MM.1S (cell line): ENCODE data around the gene SNCAIP.

Experiments used
- DNase-seq: peaks from one replicate; pipeline ENCODE4 v3.0.0-alpha.2; 2015
- H2AFZ ChIP-seq: fragments of 300-600 bp; sonication (generic); 2 replicates; pipeline ENCODE4 v1.6.0; 2016; ENCODE audit warnings: antibody characterized with exemption, low read length
- H3F3A ChIP-seq: fragments of 300-600 bp; sonication (generic); 2 replicates; pipeline ENCODE4 v1.6.1; 2016; ENCODE audit warnings: mild to moderate bottlenecking, antibody characterized with exemption, low read length, moderate library complexity, mixed read lengths; ENCODE audit not compliant: insufficient read depth
- H3K27ac ChIP-seq: fragments of 300-600 bp; sonication (generic); 2 replicates; pipeline ENCODE4 v1.5.1; 2016; ENCODE audit warnings: mild to moderate bottlenecking, low read length
- H3K27me3 ChIP-seq: fragments of 300-600 bp; sonication (generic); replicated peaks from 2 replicates; pipeline ENCODE4 v1.6.0; 2016; ENCODE audit warnings: low read length; ENCODE audit not compliant: insufficient read depth
- H3K36me3 ChIP-seq: fragments of 300-600 bp; sonication (generic); replicated peaks from 2 replicates; pipeline ENCODE4 v1.6.1; 2016; ENCODE audit warnings: mild to moderate bottlenecking, low read length, mixed read lengths; ENCODE audit not compliant: insufficient read depth
- H3K4me1 ChIP-seq: fragments of 300-600 bp; sonication (generic); 2 replicates; pipeline ENCODE4 v1.6.1; 2016; ENCODE audit warnings: low read length, mixed read lengths
- H3K4me2 ChIP-seq: fragments of 300-600 bp; sonication (generic); 2 replicates; pipeline ENCODE4 v1.6.0; 2016; ENCODE audit warnings: low read depth, low read length
- H3K4me3 ChIP-seq: fragments of 300-600 bp; sonication (generic); 2 replicates; pipeline ENCODE4 v1.5.1; 2016; ENCODE audit warnings: low read length, mixed read lengths
- H3K79me2 ChIP-seq: fragments of 300-600 bp; sonication (generic); 2 replicates; pipeline ENCODE4 v1.6.1; 2016; ENCODE audit warnings: mixed run types, low read length, mixed read lengths
- H3K9ac ChIP-seq: fragments of 300-600 bp; sonication (generic); 2 replicates; pipeline ENCODE4 v1.6.1; 2016; ENCODE audit warnings: low read length, mixed read lengths
- H3K9me2 ChIP-seq: fragments of 300-600 bp; sonication (generic); replicated peaks from 2 replicates; pipeline ENCODE4 v1.6.1; 2016; ENCODE audit warnings: mild to moderate bottlenecking, low read length, mixed read lengths; ENCODE audit not compliant: insufficient read depth
- H3K9me3 ChIP-seq: fragments of 300-600 bp; sonication (generic); replicated peaks from 2 replicates; pipeline ENCODE4 v1.6.1; 2016; ENCODE audit warnings: mild to moderate bottlenecking, low read length, mixed read lengths; ENCODE audit not compliant: insufficient read depth
- H4K20me1 ChIP-seq: fragments of 300-600 bp; sonication (generic); 2 replicates; pipeline ENCODE4 v1.6.1; 2016; ENCODE audit warnings: mild to moderate bottlenecking, low read length, moderate library complexity, mixed read lengths; ENCODE audit not compliant: insufficient read depth
- EZH2 ChIP-seq: fragments of 300-600 bp; sonication (generic); optimal IDR thresholded peaks from 2 replicates; pipeline ENCODE3; 2017; ENCODE audit warnings: low read depth, mild to moderate bottlenecking, antibody characterized with exemption, low read length, mixed read lengths
- EZH2phosphoT487 ChIP-seq: fragments of 300-600 bp; sonication (generic); IDR thresholded peaks from 2 replicates; pipeline ENCODE4 v1.6.1; 2018; ENCODE audit warnings: antibody characterized with exemption, low read length
- TF ChIP-seq, protein P1 (sequence below): fragments of 300-600 bp; sonication (generic); IDR thresholded peaks from 2 replicates; pipeline ENCODE4 v1.5.1; 2016; ENCODE audit warnings: antibody characterized with exemption, low read length, mixed read lengths

SNCAIP gene

DNA sequence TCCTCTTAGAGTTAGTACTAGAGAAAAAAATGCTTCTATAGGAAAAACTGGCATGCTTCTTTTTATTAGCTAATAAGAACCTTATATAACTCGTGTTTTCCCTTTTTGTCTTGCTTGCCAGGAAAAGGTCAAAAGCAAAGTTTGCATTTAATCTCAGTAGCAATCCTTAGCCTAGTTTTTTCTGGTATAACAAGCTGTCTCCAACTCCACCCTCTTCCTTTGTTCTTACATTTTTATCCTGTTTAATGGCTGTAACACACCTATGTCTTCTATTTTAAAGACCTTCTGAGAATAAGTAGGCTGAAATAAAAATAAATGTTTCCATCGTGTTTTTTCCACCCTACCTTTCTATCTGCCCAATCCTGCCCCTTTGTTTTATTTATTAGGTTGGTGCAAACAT lies 158.3 kb downstream of the SNCAIP start:
- Histone ChIP-seq H3K36me3 (no peaks in the 10 kb centered on the region), H3K27me3 (no peaks in the 10 kb centered on the region), H3K4me2 (no peak overlapping the region), H3K4me3 (no peak overlapping the region), H3K27ac (no peak overlapping the region), H3K79me2 (no peaks in the 10 kb centered on the region), H3F3A (peaks cover 15% of the 10 kb centered on the region), H2AFZ (no peak overlapping the region), H3K9ac (no peak overlapping the region), H4K20me1 (no peaks in the 10 kb centered on the region), H3K4me1 (peaks cover 24% of the 10 kb centered on the region), H3K9me3 (no peaks in the 10 kb centered on the region), H3K9me2 (no peaks in the 10 kb centered on the region)
- TF ChIP-seq EZH2phosphoT487: no peak
- TF ChIP-seq, protein P1, sequence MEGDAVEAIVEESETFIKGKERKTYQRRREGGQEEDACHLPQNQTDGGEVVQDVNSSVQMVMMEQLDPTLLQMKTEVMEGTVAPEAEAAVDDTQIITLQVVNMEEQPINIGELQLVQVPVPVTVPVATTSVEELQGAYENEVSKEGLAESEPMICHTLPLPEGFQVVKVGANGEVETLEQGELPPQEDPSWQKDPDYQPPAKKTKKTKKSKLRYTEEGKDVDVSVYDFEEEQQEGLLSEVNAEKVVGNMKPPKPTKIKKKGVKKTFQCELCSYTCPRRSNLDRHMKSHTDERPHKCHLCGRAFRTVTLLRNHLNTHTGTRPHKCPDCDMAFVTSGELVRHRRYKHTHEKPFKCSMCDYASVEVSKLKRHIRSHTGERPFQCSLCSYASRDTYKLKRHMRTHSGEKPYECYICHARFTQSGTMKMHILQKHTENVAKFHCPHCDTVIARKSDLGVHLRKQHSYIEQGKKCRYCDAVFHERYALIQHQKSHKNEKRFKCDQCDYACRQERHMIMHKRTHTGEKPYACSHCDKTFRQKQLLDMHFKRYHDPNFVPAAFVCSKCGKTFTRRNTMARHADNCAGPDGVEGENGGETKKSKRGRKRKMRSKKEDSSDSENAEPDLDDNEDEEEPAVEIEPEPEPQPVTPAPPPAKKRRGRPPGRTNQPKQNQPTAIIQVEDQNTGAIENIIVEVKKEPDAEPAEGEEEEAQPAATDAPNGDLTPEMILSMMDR: no peak
- no peak for TF ChIP-seq EZH2
- no peak for DNase-seq

- Histone ChIP-seq H3K79me2 (no peaks in the 10 kb centered on the region), H3K27me3 (no peaks in the 10 kb centered on the region), H3K4me1 (peaks cover 24% of the 10 kb centered on the region), H3K9ac (no peak overlapping the region), H3K27ac (no peak overlapping the region), H3K9me2 (no peaks in the 10 kb centered on the region), H4K20me1 (no peaks in the 10 kb centered on the region), H3K4me2 (no peak overlapping the region), H3K36me3 (no peaks in the 10 kb centered on the region), H2AFZ (no peak overlapping the region), H3K9me3 (no peaks in the 10 kb centered on the region), H3F3A (peaks cover 15% of the 10 kb centered on the region), H3K4me3 (no peak overlapping the region)
- no peak for DNase-seq
- no peak for TF ChIP-seq EZH2phosphoT487
- TF ChIP-seq, protein P1: no peak
- TF ChIP-seq EZH2: no peak
Observed at GRCh38 chr5:122471031-122471751, 159.2 kb downstream of the SNCAIP start.

DNA sequence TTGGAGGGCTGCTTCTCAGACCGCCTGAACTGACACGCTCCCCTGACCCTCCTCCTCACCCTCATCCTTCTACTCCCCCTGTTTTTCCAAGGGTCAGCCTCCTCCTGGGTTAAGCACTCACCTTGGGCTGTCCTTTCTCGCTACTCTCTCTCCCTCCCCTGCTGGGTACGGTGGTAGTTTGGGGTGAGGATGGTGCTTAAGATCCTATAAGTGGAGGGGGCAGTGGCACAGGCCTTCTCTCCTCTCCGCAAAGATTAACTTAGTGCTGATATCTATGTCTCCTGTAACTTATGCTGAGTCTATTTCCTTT lies 159.7 kb downstream of the SNCAIP start:
- no peak for DNase-seq
- peaks cover 24% of the 10 kb centered on the region for H3K4me1 ChIP-seq
- H3K9me3 ChIP-seq: no peaks in the 10 kb centered on the region
- H3F3A ChIP-seq: peaks cover 15% of the 10 kb centered on the region
- H3K27ac ChIP-seq: no peak overlapping the region
- no peak overlapping the region for H2AFZ ChIP-seq
- no peaks in the 10 kb centered on the region for H4K20me1 ChIP-seq
- H3K36me3 ChIP-seq: no peaks in the 10 kb centered on the region
- H3K4me3 ChIP-seq: no peak overlapping the region
- H3K27me3 ChIP-seq: no peaks in the 10 kb centered on the region
- no peak overlapping the region for H3K9ac ChIP-seq
- H3K79me2 ChIP-seq: no peaks in the 10 kb centered on the region
- TF ChIP-seq, protein P1: no peak
- TF ChIP-seq EZH2 (no peak), EZH2phosphoT487 (no peak)
- no peaks in the 10 kb centered on the region for H3K9me2 ChIP-seq
- no peak overlapping the region for H3K4me2 ChIP-seq
